Dermis blood vessel endothelial cell (primary cell): ENCODE measurements around the gene SCAP. TPM values are rescaled to one million over a fixed set of nuclear protein-coding genes. Genes with fewer than 3 reads are reported as not detected.
"Not testable (repeated sequence)": the region's sequence is repeated elsewhere in the genome, so short reads cannot be mapped to it uniquely, and the experiment has no call there.

ENCODE experiments used
- DNase-seq: peaks from one replicate; pipeline ENCODE4 v3.0.0; 2010
- total RNA-seq: library from RNA; depleted of rRNA; stranded (reverse); fragments of >200 nt; gene quantifications from 2 replicates; pipeline ENCODE4 v1.2.3, GENCODE V29; 2014

Gene SCAP
- total RNA-seq, 1 donor from 2014 or later: 83.0 TPM

DNA sequence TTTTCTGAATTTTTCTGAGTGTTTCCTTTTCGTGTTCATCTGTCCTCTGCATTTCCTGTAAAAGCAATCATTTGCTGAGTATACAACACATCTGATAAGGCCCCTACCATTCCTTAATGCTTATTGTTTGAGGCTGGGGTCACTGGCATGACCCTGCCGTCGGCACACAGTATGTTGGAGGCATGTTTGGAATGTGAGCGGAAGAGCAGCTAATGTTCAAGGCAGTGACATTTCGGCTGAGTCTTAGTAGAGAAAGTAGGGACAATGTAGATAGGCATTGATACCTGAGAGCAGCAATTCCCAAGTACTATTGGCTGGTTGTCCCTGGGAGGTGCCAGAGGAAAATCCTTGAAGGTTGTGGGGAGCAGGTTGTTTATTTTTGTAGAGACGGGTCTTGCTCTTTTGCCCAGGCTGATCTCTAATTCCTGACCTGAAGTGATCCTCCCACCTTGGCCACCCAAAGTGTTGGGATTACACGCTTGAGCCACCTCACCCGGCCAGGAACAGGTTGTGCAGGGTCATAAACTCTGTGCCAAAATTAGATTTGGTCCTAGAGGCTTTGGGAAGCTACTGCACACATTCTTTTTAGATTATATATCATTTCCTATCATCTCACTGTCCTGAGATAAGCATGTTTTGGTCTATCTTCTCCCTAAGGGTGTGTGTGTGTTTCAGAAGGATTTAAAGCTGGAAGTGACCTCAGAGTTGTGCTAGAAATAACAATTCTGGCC lies 81.4 kb downstream of the SCAP start:
- DNase-seq: peak; percentile 78

DNA sequence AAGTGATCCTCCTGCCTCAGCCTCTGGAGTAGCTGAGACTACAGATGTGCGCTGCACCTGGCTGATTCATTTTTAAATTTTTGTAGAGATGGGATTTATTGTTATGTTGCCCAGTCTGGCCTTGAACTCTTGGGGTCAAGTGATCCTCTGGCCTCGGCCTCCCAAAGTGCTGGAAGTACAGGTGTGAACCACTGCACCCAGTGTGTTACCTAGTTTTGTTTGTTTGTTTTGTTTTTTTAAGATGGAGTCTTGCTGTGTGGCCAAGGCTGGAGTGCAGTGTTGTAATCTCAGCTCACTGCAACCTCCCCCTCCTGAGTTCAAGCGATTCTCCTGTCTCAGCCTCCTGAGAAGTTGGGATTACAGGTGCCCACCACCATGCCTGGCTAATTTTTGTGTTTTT lies 82.8 kb downstream of the SCAP start:
- DNase-seq: no peak

DNA sequence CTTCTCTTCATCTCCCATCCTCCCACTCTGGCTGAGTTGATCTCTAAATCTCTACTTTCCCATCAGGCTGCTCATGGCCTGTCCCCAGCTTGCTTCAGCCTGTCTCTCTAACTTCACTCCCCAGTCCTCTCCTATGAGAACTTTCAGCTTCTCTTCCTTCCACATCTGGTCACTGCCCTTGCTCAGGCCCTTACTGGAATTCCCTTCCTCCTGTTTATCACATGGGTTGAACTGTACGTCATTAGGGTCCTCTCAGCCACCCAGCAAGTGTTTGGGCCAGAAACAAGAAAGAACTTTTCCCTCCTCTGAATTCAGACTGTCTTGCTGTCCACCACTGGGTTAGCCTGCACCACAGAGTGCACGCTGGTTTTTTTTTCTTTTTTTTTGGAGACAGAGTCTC lies 89.9 kb downstream of the SCAP start:
- no peak for DNase-seq

DNA sequence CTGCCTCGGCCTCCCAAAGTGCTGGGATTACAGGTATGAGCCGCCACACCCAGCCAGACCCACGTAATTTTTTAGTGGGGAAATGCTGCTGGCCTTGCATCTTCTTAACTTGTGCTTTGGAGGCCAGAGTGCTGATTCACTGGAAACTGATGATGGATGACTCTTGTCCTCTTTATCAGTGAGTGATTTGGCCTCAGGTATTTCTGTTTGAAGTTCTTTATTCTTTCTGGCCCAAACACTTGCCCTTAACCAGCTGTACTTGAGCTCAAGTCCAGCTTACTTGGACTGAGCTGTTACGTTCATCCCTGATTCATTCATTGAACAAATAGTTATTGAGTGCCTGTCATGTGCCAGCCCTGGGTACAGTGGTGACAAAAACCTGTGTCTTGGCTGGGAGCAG lies 90.7 kb downstream of the SCAP start:
- no peak for DNase-seq

DNA sequence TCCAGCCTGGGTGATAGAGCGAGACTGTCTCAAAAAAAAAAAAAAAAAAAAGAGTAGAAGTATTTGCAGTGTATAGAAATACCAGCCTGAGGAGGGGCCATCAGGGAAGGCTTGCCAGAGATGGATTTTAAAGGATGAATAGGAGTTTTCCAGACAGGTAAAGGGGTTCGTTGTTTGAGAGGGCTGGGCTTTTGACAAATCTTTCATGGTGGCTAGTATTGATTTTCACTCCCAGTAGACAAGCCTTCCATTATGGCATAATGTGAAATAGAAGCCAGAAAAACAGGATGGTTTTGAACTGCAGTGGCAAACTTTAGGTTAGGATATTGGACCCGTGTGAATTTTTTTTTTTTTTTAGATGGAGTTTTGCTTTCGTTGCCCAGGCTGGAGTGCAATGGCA lies 91.3 kb downstream of the SCAP start:
- no peak for DNase-seq

DNA sequence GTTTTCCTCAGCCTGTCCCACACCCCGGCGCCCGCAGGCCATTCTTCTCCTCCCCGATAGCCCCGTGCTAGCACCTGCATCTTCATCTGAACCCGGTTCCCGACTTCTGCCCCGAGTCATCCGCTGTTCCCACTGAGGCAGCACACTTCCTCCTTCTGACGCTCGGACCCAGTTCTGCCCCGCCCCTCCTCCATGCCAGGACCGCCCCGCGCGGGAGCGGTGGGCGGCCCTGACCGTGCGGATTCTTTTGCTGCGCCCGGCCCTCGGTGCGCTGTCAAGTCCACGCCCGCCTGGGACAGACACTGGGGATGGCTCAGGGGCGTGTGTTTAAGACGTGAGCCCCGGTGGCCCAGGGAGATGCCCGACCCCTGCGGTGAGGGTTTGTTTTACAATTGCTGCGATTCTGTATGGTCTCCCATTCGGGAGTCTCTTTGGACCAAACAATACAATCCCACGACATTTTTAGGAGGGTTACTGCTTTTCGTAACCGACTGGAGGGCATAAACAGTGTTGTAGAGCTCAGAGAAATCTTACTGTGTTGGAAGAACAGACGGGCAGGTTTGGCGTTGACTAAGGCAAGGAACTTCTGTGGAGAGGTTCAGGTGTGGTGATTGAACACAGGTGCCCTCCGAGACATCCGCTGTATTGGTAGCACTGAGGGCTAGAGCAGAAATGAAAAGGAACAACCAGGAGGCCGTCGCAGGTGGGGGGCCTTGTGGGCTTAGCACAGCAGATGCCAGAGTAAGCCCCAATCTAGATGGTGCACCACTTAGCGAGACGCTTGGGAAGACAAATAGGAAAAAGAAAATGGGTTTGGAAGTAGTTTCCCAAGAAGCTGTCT lies 94.2 kb downstream of the SCAP start:
- peak; percentile 90 for DNase-seq

DNA sequence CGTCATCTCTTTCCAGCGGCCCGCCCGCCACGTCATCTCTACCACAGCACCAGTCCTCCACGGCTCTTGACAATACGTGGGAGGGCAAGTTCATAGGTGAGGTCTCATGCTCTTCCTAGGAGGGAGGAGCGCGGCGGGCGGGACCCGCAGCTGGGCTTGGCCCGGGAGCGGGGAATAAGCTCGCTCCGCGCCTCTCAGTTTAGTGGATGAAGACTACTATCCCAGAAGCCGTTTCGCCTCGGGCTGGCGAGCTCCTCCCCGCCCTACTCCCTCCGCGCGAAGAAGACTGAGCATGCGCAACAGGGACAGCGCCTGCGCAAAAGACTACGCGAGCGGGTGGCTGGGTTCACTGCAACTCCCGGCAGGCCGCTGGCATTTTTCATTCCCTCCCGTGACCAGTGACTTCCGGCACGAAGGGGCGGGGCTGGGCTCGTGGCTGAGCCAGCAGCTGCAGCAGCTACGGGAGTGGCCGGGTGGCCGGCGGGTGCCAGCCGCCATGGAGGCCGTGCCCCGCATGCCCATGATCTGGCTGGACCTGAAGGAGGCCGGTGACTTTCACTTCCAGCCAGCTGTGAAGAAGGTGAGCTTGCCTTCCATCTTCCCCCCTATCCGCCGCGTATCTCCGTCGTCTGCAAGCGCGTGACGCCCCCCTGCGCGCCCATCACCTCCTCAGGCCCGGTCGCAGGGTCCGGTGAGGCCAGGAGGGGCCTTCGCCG lies 95.0 kb downstream of the SCAP start, which contains the start of gene PTPN23:
PTPN23 (plus strand) TSS at position 421 of the 716 bp plus-strand sequence; CDS start at position 497, 76 bp downstream.
- peak; percentile 99 for DNase-seq

DNA sequence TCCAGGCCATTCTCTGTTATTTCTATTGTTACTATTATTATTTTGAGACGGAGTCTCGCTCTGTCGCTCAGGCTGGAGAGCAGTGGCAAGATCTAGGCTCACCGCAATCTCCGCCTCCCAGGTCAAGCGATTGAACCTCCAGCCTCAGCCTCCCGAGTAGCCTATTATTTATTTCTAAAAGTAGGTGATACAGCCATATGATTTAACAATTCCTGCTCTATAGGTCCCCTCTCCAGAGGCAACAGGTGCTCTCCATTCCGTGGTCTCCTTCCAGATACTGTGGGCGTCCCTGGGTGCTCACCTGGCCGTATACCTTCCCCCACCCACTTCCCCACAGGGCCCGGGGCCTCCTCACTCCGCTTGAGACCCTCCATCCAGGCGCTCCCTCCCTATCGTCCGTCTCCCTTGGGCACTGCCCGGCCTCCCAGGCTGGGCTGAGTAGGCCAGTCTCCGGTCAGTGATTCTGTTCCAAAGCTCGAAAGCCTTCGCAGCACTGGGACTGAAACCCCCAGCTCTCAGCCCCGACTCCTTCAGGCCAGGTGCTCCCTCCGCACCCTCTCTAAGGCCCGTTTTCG lies 95.6 kb downstream of the SCAP start:
- DNase-seq: peak; percentile 12

DNA sequence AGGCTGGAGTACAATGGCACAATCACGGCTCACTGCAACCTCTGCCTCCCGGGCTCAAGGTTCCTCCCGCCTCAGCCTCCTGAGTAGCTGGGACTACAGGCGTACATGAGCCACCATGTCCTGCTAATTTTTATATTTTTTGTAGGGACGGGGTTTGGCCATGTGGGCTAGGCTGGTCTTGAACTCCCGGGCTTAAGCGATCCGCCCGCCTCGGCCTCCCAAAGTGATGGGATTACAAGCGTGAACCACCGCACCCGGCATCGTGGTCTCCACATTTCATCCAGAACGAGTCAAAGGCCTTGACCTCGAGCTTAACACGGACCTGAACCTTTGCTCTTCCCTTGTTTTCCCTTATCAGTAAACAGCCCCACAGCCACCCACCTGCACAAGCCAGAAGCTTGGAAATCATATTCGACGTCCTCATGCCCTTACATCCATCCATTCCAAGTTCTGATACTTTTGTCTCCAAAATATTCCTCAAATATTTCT lies 96.3 kb downstream of the SCAP start:
- no peak for DNase-seq

DNA sequence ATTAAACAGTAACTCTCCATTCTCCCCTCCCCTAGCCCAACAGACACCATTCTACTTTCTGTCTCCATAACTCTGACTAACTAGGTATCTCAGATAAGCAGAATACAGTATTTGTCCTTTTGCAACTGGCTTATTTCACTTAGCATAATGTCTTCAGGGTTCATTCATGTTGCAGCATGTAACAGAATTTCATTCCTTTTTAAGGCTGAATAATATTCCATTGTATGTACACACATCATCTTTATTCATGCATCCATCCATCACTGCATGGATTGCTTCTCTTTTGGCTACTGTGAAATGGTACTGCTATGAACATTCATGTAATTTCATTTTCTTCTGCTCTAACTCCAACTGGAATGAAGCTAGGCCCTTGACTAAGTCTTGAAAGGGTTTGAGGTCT lies 96.9 kb downstream of the SCAP start:
- DNase-seq: no peak

DNA sequence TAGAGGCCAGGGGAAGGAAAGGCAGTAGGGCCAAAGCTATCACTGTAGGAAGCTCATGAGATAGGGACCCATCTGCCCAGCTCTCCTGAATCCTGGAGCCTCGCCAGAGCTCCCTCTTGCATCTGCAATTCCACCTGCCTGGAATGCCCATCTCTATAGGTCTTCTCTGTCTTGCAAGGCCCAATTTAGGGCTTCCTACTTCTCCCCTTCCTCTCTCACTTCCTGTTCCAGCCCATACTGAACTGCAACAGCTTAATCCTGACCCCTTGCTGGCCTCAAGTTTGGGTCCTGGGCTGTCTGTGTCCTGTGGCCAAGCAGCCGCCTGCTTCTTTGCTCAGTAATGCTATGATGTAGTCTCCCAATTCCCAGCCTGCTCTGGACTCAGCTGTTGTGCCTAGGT lies 98.6 kb downstream of the SCAP start:
- no peak for DNase-seq

DNA sequence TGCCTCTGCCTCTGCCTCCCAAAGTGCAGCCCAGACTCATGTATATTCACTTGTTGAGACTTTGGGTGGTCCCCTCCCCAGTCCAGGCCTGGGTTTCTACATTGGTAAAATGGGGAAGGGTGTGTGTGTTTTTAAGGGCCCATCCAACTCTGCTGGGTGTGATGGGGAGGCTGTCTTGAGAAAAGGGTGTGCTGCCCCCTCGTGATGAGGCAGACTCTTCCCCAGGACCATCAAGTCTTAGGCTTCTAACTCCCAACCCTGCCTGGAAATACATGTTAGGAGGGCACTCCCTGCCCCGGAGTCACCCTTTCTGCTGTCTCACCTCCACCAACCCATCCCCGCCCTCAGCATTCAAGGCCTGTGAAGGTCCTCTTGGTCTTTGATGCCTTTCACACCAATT lies 99.3 kb downstream of the SCAP start:
- no peak for DNase-seq

DNA sequence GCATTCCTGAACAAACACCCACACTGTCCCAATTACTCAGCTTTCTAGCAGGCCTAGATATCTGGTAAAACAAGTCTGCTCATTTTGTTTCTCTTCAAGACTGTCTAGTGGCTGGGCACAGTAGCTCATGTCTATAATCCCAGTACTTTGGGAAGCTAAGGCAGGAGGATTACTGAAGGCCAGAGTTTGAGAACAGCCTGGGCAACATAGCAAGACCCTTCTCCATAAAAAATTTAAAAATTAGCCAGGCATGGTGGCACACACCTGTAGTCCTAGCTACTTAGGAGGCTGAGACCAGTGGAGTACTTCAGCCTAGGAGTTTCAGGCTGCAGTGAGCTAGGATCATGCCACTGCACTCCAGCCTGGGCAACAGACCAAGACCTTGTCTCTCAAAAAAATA lies 101.2 kb downstream of the SCAP start:
- no peak for DNase-seq

DNA sequence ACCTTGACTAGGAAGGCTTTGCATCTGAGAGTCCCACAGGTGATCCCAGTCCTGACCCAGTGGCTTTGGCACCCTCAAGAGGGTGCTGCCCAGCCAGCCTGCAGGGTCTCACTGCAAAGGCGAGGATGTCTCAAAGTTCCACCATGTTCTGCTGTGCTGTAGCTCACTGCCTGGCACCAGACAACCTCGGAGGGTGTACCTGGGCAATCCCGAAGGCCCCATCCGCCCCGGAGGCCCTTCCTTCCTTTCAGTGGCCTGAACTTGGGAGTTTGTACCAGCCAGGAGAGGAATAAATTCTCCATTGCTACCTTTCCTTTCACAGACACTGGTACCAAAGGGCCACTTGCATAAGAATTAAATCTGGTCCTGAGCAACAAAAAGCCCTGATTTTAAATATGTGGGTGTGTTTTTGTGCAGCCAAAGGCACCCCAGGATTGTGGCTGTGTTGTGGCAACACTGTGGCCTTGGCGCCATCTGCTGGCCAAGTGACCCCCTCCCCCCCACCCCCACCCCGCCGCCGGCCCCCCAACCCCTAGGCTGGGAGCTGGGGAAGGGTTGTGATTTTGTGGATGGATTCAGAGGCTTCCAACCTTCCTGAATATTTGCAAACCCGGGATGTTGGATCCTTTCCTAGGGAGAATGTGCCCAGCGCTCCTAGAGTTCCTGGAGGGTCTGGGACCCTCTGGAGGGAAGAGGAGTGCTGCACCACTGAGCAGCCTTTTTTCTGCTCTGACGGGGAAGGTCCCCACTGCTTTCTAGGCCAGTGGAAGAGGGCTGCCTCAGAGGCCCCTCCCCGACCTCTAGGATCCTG lies 104.6 kb downstream of the SCAP start:
- DNase-seq: peak; percentile 51

DNA sequence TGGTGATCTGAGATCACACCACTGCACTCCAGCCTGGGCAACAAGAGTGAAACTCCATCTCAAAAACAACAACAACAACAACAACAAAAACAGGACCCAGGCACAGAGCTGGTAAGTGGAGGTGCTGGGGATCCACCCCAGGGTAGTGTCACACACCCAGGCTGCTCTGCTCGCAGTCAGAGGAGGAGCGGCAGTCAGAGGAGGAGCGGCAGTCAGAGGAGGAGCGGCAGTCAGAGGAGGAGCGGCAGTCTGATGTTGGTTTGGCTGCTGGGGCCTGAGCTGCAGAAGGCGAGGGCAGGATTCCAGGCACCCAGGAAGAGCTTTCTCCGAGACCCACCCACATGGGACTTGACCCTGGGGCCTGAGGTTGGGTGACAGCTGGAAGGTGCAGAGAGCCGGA lies 105.7 kb downstream of the SCAP start:
- not testable (repeated sequence) for DNase-seq

DNA sequence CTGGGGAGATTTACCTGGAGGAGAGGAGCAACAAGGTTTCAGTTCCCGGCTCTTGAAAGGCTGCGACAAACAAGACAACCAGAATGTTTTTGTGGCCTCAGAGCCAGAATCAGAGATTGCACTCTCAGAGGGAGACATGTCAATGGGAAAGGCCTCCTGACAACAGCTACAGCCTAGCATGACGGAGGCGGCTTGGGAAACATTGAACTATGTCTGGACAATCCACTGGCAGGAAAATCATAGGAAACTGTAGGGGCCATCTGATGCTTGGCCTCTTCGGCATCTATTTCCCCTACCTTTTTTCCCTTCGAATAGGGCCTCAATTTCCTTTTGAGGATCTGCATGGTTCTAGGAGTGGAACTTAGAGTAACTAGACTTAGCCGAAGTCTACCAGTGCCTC lies 108.1 kb downstream of the SCAP start:
- peak; percentile 51 for DNase-seq

DNA sequence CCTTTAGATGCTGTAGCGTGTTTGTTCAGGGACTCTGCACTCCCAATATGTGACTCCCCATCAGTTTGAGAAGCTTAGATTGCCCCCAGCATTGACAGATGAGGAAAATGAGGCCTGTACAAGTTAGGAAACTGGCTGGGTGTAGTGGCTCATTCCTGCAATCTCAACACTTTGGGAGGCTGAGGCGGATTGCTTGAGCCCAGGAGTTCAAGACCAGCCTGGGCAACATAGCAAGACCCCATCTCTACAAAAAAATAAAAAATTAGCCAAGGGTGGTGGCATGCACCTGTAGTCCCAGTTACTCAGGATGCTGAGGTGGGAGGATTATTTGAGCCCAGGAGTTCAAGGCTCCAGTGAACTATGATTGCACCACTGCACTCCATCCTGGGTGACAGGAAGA lies 108.9 kb downstream of the SCAP start:
- DNase-seq: no peak

DNA sequence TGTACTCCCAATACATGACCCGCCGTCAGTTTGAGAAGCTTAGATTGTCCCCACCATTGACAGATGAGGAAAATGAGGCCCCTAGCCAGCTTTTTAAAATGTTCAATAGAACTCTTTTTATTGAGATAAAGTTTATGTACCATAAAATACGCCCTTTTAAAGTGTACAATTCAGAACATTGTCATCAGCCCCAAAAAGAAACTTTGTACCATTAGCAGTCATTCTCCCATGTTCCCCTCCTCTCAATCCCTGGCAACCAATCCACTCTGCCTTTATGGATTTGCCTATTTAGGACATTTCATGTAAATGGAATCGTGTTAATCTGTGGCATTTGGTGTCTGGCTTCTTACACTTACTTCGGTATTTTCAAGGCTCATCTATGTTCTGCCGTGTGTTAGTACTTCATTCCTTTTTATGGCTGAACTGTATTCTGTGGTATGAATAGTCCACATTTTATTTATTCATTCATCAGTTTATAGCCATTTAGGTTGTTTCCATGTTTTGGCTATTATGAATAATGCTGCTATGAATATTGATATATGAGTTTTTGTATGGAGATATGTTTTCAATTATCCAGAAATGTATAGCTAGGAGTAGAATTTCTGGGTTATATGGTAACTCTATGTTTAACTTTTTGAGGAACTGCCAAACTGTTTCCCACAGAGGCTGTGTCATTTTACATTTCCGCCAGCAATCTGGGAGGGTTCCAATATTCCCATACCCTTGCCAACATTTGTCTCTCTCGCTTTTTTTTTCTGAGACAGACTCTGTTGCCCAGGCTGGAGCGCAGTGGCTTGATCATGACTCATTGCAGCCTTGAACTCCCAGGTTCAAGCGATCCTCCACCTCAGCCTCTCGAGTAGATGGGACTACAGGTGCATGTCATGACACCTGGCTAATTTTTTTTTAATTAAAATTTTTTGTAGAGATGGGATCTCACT lies 110.3 kb downstream of the SCAP start:
- peak; percentile 82 for DNase-seq
